Ammon's horn (tissue), 1 donor: ENCODE data around the gene FNDC11.
A peak's percentile ranks its signal among the peaks of the same experiment; 100 is the strongest.
"Not testable (repeated sequence)": the region's sequence is repeated elsewhere in the genome, so short reads cannot be mapped to it uniquely, and the experiment has no call there.

Source experiments
- DNase-seq: peaks from one replicate; pipeline ENCODE4 v3.0.0-alpha.2; 2016; ENCODE audit warnings: low spot score

FNDC11 gene

DNA sequence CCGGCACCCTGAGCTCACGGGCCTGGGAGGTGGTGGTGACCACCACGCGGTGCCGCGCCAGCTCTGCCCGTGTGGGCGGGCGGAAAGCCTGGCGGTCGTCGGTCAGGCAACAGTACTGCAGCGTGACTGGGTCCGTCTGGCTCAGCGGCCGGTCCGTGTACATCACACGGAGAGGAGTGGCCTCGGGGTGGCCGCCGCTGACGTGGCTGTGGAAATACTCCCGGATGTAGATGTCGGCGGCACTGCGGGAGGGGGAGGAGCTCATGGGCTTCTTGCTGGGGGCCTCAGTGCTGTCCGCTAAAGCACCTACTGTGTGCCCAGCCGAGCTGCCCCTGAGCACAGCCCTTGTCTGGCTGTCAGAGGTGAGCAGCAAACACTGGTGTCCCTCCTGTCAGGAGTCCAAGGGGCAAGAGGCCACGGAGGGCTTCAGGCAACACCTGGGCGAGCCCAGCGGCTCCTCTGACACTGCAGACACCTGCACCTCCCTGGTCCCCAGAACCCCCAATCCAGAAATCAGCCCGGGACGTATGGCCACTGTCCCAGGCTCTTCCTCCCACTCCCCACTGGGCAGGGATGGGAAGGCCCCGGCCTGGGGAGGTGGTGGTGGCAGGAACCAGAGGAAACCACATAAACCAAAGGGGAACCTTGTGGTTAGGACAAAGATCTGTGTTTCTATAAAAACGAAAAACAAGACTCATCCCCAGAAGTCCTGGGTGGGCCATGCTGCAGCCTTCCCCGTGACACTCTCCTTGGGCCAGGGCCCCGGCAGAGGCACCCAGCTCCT is 13.6 kb downstream of the FNDC11 start:
- DNase-seq = peak; percentile 53

- DNase-seq = no peak
Measured at GRCh38 chr20:63568170-63568981, 14.4 kb downstream of the FNDC11 start.

DNA sequence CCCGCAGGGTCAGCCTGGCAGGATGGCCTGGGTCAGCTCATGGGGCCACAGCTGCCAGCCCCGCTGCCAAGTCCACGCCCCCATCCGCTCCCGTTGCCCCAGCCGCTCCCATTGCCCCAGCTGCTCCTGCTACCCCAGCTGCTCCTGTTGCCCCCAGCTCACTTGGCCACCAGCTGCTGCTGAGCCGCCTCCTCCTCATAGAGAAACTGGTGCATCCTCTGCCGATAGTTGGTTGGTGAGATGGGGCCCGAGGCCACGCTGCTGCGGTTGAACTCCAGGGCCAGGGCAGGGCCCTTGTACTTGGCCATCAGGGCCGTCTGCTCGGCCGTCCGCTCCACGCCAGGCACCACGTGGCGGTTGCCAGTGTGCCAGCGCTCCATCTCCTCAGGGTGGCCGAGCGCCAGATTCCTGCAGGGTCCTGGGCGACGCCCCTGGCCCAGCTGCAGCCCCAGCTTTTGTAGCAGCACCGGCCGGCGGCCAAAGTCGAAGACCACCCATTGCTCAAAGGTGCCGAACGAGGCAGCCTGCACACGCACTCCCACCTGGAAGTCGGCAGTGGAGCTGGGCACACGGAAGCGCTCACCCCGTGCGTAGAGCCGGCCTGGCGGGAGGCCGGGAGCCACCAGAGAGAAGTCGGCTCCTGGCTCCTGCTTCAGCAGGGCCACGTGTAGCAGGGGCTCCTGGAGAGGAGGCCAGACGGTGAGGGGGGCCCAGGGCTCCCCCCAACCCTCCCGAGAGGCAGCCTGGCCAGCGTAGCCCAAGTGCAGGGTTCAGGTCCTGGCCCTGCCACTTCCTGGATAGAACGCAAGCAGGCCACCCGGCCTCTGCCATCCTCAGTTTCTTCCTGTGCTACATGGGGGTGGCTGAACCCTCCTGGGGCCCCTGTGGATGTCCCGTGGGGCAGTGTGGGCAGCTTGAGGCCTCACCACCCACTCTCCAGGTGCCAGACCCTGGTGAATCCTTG is 15.3 kb downstream of the FNDC11 start:
- no peak for DNase-seq

- no peak for DNase-seq
Measured at GRCh38 chr20:63570281-63571086, 16.5 kb downstream of the FNDC11 start.

- not testable (repeated sequence) for DNase-seq
Measured at GRCh38 chr20:63571087-63571478, 17.1 kb downstream of the FNDC11 start.

DNA sequence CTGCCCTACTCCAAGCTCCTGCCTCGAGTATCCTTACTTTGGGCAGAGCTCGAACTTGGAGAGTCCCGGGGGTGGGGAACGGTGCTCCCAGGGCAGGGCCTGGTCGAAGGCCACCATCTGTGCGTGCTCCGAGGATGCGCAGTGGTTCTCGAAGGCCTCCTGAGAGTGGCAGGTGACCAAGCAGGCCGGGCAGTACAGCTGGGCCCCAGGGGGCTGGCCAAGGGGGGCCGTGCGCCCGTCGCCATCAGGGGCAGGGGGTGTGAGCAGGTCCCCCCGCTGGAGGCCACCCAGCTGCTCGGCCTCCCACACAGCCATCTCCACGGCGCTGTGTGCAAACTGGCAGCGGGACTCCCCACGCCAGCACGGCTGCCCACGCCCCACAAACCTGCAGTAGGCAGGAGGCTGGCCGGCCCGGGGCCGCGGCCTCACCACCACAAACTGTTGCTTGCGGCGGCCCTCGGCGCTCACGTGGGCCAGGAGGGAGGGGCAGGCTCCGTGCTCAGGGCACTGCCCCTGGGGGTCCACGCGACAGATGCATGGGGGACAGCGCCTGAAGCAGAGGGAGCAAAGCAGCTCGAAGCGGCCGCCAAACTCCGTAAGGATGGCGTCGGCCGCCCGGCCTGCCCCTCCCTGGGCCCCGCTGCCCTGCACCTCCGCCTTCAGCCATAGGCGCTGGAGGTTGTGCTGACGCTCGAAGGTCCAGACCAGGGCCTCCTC is 18.3 kb downstream of the FNDC11 start:
- no peak for DNase-seq

DNA sequence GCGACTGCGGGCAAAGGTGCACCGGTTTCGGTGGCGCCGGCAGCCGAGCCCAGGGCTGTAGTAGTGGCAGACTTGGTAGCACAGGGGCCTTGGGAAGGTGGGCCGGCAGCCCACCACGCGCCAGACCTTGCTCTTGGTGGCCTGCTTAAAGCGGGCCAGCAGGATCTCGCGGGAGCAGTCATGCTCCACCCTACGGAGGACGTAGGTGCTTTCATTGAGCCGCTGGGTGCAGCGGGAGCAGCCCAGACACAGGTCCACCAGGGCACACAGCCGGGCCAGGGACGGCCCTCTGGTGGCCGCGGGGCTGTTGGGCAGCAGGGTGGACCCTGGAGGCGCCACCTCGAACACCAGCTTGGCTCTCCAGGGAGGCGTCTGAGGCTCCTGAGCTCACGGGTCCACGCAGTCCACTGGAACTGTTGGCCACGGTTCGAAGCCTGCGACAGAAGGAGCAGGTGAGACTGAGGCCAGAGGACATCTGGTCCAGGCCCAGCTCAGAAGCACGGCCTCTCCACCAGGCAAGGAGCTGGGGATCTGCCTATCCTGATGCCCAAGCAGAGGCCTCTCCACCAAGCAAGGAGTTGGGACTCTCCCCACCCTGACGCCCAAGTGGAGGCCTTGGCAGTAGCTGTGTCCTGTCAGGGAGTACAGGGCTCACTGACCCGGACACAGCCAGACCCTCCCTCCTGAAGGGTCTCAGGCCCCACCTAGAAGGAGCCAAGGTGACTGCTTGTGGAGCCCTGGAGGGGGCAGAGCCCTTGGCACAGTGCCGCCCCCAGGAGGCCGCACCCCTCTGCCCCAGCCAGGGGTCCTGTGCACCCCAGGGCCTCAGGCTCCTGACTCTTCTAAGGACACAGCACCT is 19.1 kb downstream of the FNDC11 start:
- DNase-seq = no peak

DNA sequence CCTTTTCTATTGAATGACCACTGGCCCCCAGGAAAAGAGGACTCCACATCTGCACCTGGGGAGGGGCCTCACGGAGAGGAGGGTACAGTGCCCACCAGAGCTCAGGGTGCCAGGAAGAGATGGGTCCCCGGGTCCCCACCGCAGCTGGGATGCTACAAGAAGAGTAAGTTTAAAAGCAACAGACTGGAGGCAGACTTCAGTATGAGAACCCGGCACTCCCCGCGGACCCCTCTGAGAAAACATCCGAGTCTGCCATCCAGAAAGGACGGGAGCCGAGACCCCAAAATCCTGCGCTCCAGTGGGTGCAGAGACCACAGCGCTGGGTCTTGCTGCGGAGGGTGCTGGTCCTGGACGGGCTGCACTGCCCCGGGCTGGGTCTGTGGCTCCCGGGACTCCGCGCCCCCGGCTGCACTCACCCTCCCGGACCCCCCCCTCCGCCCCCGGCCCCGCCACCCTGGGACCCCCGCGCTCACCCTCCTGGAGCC is 19.7 kb downstream of the FNDC11 start:
- DNase-seq = no peak

- DNase-seq = peak; percentile 41
Measured at GRCh38 chr20:63574156-63574828, 20.3 kb downstream of the FNDC11 start, which contains the start of gene HELZ2. Gene HELZ2, minus strand, starts transcription at chr20:63574239. Its CDS starts 1,854 bp downstream, at chr20:63572385.

GRCh38 chr20:63574829-63575743 is 21.1 kb downstream of the FNDC11 start:
- no peak for DNase-seq

DNA sequence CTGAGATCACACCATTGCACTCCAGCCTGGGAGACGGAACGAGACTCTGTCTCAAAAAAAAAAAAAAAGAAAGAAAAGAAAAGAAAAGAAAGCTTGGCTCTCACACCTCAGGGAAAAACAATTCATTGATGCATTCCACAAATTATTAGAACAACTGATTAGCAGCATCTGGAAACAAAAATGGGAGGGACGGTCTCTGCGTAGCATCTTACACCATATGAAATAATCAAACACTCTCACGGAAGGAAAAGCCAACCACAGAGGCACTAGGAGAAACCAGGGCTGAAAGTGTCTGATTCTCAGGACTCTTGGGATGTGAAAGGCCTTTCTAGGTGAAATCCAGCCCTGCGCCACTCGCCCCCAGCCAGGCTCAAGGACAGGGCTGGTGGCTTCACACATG is 22.4 kb downstream of the FNDC11 start:
- no peak for DNase-seq

GRCh38 chr20:63577317-63577894 is 23.4 kb downstream of the FNDC11 start:
- peak; percentile 43 for DNase-seq

DNA sequence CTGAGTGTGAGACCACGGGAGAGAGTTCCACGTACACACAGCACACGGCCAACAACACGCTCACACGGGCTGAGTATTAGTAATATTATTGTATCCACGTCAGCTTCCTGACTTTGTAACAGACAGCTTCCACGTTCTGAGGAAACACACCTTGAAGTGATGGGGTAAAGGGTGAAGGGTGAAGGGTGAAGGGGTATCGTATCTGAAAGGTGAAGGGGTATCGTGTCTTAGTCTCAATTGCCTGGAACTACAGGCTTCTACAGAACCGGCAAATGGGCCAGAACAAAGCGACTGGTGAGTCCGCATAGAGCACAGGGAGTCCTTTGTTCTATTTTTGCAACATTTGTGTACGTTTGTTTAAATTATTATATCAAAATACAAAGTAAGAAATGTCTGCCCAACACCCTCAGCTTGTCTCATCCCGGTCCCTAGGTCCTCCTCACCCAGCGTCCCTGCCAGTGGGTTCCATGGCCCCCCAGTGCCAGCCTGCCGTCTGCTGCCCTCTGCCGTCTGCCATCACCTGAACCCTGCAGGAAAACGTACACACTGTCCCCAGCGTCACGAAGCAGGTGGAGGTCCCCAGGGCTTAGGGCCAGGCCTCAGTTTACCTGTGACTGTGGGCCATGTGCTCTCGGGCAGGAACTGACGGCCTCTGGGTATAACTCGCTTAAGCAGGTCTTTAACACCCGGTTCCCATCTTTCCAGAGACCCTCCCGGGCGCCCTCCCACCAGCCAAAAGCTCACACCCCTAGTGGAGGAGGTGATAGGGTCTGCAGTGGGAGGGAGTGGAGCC is 24.5 kb downstream of the FNDC11 start:
- no peak for DNase-seq

DNA sequence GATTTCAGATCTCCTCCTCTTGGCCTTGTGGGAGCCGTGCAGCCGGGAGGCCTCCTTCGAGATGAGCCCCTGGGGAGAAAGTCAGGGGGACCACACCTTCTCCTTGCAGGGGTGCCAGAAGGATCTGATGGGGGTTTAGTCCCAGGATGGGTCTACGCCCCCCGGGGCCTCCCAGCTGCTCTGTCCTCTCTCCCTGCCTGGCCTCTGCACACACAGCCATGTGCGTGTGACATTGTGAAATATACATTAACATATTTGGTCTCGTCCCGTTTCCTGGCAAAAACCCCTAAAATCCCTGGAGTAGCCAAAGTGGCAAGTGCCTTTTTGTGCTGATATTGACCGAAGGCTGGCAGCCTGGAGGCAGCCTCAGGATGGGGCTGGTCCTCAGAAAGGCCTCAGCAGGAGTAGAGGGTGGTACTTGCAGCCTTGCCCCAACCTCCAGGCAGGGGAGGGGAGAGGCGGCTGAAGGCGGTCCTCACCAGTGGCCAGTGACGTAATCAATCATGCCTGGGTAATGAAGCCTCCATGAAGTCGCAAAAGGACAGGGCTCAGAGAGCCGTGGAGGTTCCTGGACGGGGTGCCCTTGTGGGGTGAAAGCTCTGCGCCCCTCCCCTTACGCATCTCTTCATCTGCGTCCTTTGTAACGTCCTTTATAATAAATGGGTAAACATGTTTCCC is 25.2 kb downstream of the FNDC11 start:
- no peak for DNase-seq

GRCh38 chr20:63580796-63581461 is 27.0 kb downstream of the FNDC11 start:
- peak; percentile 49 for DNase-seq
